A549 treated with GW870086 at 1 μM for 4 hours (cell line): Measurements from ENCODE around the gene SPECC1L. TPM values are rescaled to one million over a fixed set of nuclear protein-coding genes. Genes with fewer than 3 reads are reported as not detected.

Experiments
- total RNA-seq: library from RNA; stranded (reverse); fragments of 200-300 nt; extraction: Qiagen RNA extraction; gene quantifications from 5 replicates; pipeline ENCODE4 v1.2.3, GENCODE V29; 2022; ENCODE audit warnings: low read depth

Gene SPECC1L, protein sequence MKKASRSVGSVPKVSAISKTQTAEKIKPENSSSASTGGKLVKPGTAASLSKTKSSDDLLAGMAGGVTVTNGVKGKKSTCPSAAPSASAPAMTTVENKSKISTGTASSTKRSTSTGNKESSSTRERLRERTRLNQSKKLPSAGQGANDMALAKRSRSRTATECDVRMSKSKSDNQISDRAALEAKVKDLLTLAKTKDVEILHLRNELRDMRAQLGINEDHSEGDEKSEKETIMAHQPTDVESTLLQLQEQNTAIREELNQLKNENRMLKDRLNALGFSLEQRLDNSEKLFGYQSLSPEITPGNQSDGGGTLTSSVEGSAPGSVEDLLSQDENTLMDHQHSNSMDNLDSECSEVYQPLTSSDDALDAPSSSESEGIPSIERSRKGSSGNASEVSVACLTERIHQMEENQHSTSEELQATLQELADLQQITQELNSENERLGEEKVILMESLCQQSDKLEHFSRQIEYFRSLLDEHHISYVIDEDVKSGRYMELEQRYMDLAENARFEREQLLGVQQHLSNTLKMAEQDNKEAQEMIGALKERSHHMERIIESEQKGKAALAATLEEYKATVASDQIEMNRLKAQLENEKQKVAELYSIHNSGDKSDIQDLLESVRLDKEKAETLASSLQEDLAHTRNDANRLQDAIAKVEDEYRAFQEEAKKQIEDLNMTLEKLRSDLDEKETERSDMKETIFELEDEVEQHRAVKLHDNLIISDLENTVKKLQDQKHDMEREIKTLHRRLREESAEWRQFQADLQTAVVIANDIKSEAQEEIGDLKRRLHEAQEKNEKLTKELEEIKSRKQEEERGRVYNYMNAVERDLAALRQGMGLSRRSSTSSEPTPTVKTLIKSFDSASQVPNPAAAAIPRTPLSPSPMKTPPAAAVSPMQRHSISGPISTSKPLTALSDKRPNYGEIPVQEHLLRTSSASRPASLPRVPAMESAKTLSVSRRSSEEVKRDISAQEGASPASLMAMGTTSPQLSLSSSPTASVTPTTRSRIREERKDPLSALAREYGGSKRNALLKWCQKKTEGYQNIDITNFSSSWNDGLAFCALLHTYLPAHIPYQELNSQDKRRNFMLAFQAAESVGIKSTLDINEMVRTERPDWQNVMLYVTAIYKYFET
- total RNA-seq: 12.8 to 15.7 TPM (median 14.6 TPM) in 5 replicates

DNA sequence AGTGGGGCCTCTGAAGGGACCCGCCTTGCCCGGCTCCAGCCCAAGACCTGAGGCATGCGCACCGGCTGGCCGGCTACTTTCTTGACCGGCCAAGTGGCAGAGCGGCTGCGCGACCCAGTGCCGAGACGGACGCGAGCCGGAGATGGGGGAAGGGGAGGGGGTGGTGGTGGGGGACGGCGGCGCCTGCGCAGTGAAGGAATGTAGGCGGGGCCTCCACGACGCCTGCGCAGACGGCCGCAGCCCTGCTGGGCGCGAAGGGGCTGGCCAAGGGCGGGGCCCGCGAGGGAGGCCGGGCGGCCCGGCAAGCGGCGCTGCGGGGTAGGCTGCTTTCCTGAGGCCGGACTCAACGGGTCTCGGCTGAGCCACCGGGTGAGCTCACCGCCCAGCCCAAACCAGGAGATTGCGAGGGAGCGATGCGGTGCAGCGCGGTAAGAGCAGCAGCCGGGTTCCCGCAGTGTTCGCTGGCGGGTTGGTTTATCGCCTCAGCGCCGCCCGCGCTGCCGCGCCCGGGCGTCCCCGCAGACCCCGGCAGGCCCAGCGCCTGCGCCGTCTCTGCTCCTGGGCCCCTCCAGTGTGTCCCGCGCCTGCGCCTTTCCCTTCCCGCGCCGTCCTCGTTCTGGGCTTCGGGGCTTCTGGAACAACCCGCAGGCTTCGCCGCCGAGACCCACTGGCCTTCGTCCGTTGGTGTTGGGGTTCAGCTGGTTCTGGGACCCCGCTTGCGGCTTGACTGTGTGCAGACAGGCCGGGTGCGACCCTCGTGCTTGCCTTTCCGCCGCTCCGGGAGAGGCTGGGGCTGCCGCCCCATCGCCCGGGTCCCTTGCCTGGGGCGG, at the start of gene SPECC1L:
Gene SPECC1L, plus strand, starts transcription at position 276 of the 830 bp plus-strand sequence. CDS start 31,401 bp downstream, outside the sequence.

DNA sequence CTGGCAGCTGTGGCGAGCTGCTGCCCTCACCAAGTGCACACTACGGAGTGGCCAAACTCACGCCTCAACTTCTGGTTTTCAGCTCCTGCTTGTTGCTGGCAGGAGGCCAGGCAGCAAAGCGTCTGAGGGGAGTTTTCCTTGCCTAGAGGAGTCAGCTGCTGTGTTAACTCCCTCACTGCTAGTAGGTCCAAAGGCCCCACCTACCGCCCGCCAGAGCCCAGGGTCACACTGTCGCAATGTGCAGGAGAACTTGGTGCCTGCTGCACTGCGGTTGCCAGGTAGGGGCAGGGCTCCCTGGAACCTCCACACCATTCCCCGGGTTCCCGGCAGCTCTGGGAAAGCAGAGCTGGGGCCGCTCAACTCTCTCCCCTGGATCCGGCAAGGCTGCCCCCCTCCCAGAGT, 25.6 kb upstream of the SPECC1L start, which contains the start of gene GGT5:
Gene GGT5, minus strand, starts transcription at position 53 of the 402 bp plus-strand sequence. CDS start 357 bp downstream, outside the sequence.

DNA sequence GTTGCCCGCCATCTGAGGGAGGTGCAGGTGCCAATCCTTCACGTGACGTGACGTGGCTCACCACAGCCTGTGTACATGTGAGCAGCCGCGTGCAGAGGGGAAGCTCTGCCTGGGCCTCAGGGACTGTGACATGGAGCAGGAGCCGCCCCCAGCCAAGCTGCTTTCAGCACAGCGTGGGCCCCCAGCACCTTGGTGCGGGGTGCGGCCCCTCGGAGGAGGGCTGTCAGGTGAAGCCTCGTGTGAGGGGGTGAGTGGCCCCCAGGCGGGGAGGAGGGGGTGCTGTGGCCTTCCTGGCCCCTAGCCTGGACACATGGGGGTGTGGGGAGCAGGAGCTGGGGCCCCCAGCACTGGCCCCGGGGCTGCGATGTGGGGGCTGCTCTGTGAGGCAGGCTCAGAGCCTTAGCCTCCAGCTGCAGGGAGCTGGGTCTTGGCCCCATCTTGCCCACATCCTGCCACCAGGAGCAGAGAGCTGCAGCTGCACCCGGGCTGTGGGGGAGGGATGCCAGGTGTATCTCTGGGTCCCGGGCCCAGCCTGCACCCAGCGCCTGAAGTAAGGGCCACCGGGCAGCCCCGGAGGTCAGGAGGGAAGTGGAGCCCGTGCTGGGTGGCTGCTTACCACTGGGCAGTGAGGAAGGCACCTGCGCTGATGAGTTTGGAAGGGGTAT, 157.0 kb downstream of the SPECC1L start, which contains the start of gene ADORA2A:
Gene ADORA2A, plus strand, starts transcription at position 100 of the 665 bp plus-strand sequence. CDS start 5,806 bp downstream, outside the sequence.

Other genes with a start within 250 kb of the SPECC1L start
- gene SUSD2, start 89.3 kb upstream of the SPECC1L start, total RNA-seq: 57.0 to 72.3 TPM (median 67.0 TPM) in 5 replicates
- gene GGT5, start 25.7 kb upstream of the SPECC1L start, total RNA-seq: 2.1 to 3.3 TPM (median 2.5 TPM) in 5 replicates
- gene ADORA2A, start 156.8 kb downstream of the SPECC1L start, total RNA-seq: 0.48 to 1.1 TPM (median 0.84 TPM) in 5 replicates
- gene UPB1, start 224.5 kb downstream of the SPECC1L start, total RNA-seq: not detected in 5 replicates